ENCODE results near the gene MIS12. TPM values are rescaled to one million over a fixed set of nuclear protein-coding genes. Genes with fewer than 3 reads are reported as not detected.

Gene MIS12
- polyA plus RNA-seq, 2 of the 4 experiments (the other 2 are of a cell fraction): 26.6 to 38.2 TPM

GRCh38 chr17:5472511-5472910 lies 13.9 kb upstream of the MIS12 start (continued):
- TF ChIP-seq BCL3 (IDR thresholded peaks at IDR 0.05) (no peak), HMGXB4 (CRISPR knock-in tag; IDR thresholded peaks at IDR 0.05; ENCODE audit: borderline replicate concordance) (no peak)

- Histone ChIP-seq H3K4me2 (no peak overlapping the region), H3K4me3 (no peak overlapping the region), H3K27ac (no peak overlapping the region), H3K4me1 (no peaks in the 10 kb centered on the region), H3K9me3 (peaks cover 16% of the 10 kb centered on the region; the same call in 2 of the 3 replicates)
- TF ChIP-seq SMC3 (IDR thresholded peaks at IDR 0.05) (no peak), CTCF (IDR thresholded peaks at IDR 0.05) (no peak), ZSCAN20 (CRISPR knock-in tag; IDR thresholded peaks at IDR 0.05) (no peak), NR3C1 (IDR thresholded peaks at IDR 0.05) (no peak), RCOR1 (IDR thresholded peaks at IDR 0.05; ENCODE audit: low read depth, low read length) (no peak), BCL3 (IDR thresholded peaks at IDR 0.05) (no peak), FOSB (CRISPR knock-in tag; IDR thresholded peaks at IDR 0.05) (no peak)
- ATAC-seq (no peak), DNase-seq (ENCODE audit: low read depth in 1 of 2, low spot score in 1 of 2) (no peak), FAIRE-seq (no peak)
- WGBS (ENCODE audit: missing lambda C conversion rate): 91% methylated on average over 2 of the region's 2 CpGs
- CTCF ChIA-PET: interaction anchor here (1.3 to 3.1 kb wide), 3 partner anchors 10 to 35 kb away, joined by 4 to 14 read pairs (median 7); partner anchors contain the start of genes C1QBP, DERL2 and MIS12
- POLR2A ChIA-PET: interaction anchor here (1.6 kb wide), 1 partner anchor 12 kb away, joined by 4 read pairs; the partner anchor contains the start of genes DERL2 and MIS12
Measured at GRCh38 chr17:5473906-5474305, 12.5 kb upstream of the MIS12 start.

- ChIA-PET POLR2A (no interaction called here), CTCF (interaction anchor here (2.5 to 3.5 kb wide), 2 partner anchors 8 to 39 kb away, joined by 8 to 12 read pairs; partner anchors contain the start of gene C1QBP)
- Histone ChIP-seq H3K4me3 (no peak overlapping the region), H3K27ac (no peak overlapping the region), H3K9me3 (peaks cover 16% of the 10 kb centered on the region; the same call in 2 of the 3 replicates), H3K4me2 (no peak overlapping the region), H3K4me1 (no peaks in the 10 kb centered on the region)
- FAIRE-seq (no peak), ATAC-seq (no peak), DNase-seq (ENCODE audit: low read depth in 1 of 2, low spot score in 1 of 2) (no peak)
- WGBS (ENCODE audit: missing lambda C conversion rate): 94% methylated on average over 4 of the region's 4 CpGs
- TF ChIP-seq NR3C1 (IDR thresholded peaks at IDR 0.05) (no peak), POLR2A (IDR thresholded peaks at IDR 0.05; ENCODE audit: low read length) (no peak), FOXS1 (CRISPR knock-in tag; IDR thresholded peaks at IDR 0.05) (no peak), GATA3 (IDR thresholded peaks at IDR 0.05; ENCODE audit: borderline replicate concordance) (no peak), RFX5 (IDR thresholded peaks at IDR 0.05) (no peak), CTCF (IDR thresholded peaks at IDR 0.05) (no peak)
Measured at GRCh38 chr17:5478992-5479391, 7.4 kb upstream of the MIS12 start.

All from A549 (cell line).